HepG2 (cell line): ENCODE measurements around the gene GFPT2. TPM values are rescaled to one million over a fixed set of nuclear protein-coding genes. Genes with fewer than 3 reads are reported as not detected.

Experiments used
- ATAC-seq: fragments of 200-7000 bp; cut with Tn5 transposase; 3 replicates; pipeline ENCODE4 v1.9.1; 2020; ENCODE audit warnings: mild to moderate bottlenecking, moderate library complexity
- BruUV-seq: library from RNA; stranded (reverse); fragments of 400-500 nt; replicated peaks from 2 replicates; lab custom pipeline; 2021; lab: Mats Ljungman, UMichigan
- CTCF ChIA-PET: fragments of 300-600 bp; formaldehyde crosslinking; extraction: SDS; loops from one replicate; lab custom pipeline; 2021; ENCODE audit warnings: low total read pairs, inconsistent platforms, low intra/inter-chr PET ratio; lab: Yijun Ruan, JAX
- POLR2A ChIA-PET: fragments of 350-600 bp; sonication (Branson Sonifier 250); formaldehyde crosslinking; loops from one replicate; lab custom pipeline; 2020; ENCODE audit warnings: antibody characterized with exemption, inconsistent platforms; lab: Yijun Ruan, JAX
- DNase-seq: peaks from one replicate; pipeline ENCODE4 v3.0.0-alpha.2; 2015; ENCODE audit warnings: low spot score
- FAIRE-seq: peaks from 3 replicates; lab custom pipeline; 2011; peaks lifted over from hg19 to GRCh38; lab: Jason Lieb, UNC
- H2AFZ ChIP-seq: one replicate; pipeline ENCODE4 v1.6.1; 2011; ENCODE audit warnings: low read length, inconsistent platforms
- H3K27ac ChIP-seq: fragments of 300-600 bp; 3 replicates; pipeline ENCODE4 v1.8.0; 2011; ENCODE audit warnings: mixed run types, mild to moderate bottlenecking, mixed read lengths, low read length, inconsistent platforms; ENCODE audit not compliant: insufficient read depth; ENCODE audit errors: extremely low read length
- H3K27me3 ChIP-seq, 2 experiments: fragments of 200-600 bp in 1 of 2; 2 replicates in 1 of 2; 3 replicates in 1 of 2; pipeline versions ENCODE4 v1.6.0 to v1.8.0; 2011; ENCODE audit warnings: low read length in 2 of 2, mild to moderate bottlenecking in 2 of 2, moderate library complexity in 2 of 2, inconsistent platforms in 1 of 2; ENCODE audit not compliant: insufficient read depth in 2 of 2, control insufficient read depth in 1 of 2
- H3K36me3 ChIP-seq, 2 experiments: fragments of 200-600 bp in 1 of 2; replicated peaks in 1 of 2; 2 replicates in 1 of 2; 3 replicates in 1 of 2; pipeline versions ENCODE4 v1.5.1 to v1.8.0; 2011; ENCODE audit warnings: low read length in 2 of 2, inconsistent platforms in 1 of 2; ENCODE audit not compliant: insufficient read depth in 2 of 2, control insufficient read depth in 1 of 2
- H3K4me1 ChIP-seq: 2 replicates; pipeline ENCODE4 v1.5.1; 2012; ENCODE audit warnings: low read length, inconsistent platforms; ENCODE audit not compliant: insufficient read depth
- H3K4me2 ChIP-seq: 2 replicates; pipeline ENCODE4 v1.6.0; 2011; ENCODE audit warnings: low read depth, low read length, inconsistent platforms
- H3K4me3 ChIP-seq, 3 experiments: fragments of 200-600 bp in 1 of 3; sonication (generic), shearing (Covaris generic) in 1 of 3; replicated peaks in 1 of 3; 2 replicates each; pipeline ENCODE4 v1.5.1; 2011 to 2016; ENCODE audit warnings: low read length in 3 of 3, inconsistent platforms in 2 of 3, low read depth in 2 of 3, mild to moderate bottlenecking in 2 of 3, control low read depth in 1 of 3, mixed read lengths in 1 of 3; ENCODE audit not compliant: insufficient read depth in 1 of 3
- H3K79me2 ChIP-seq: one replicate; pipeline ENCODE4 v1.6.1; 2011; ENCODE audit warnings: low read length, inconsistent platforms; ENCODE audit not compliant: insufficient read depth
- H3K9ac ChIP-seq: 2 replicates; pipeline ENCODE4 v1.6.0; 2011; ENCODE audit warnings: mild to moderate bottlenecking, low read depth, low read length, inconsistent platforms; ENCODE audit not compliant: insufficient read depth
- H3K9me3 ChIP-seq: 2 replicates; pipeline ENCODE4 v1.5.1; 2012; ENCODE audit warnings: mild to moderate bottlenecking, low read length
- H4K20me1 ChIP-seq: 2 replicates; pipeline ENCODE4 v1.6.0; 2011; ENCODE audit warnings: inconsistent platforms, mild to moderate bottlenecking, low read length, moderate library complexity; ENCODE audit not compliant: insufficient read depth
- MYPOP ChIP-seq: sonication (generic); formaldehyde crosslinking; IDR thresholded peaks from 2 replicates; pipeline ENCODE4 v1.8.1; 2023; ENCODE audit warnings: mild to moderate bottlenecking, moderate library complexity, missing genetic modification reagents
- REST ChIP-seq, 2 experiments: IDR thresholded peaks; 2 replicates each; pipeline ENCODE4 v1.6.1; 2011 to 2012; ENCODE audit warnings: low read length in 2 of 2, borderline replicate concordance in 1 of 2, low read depth in 1 of 2, mild to moderate bottlenecking in 1 of 2, moderate library complexity in 1 of 2
- WGBS: methylation state at CpG from one replicate; pipeline ENCODE4 v1.1.6; 2017; ENCODE audit warnings: low lambda C conversion rate; 5-methylcytosine and 5-hydroxymethylcytosine counted together
- in situ Hi-C: cut with HindIII; loops from 2 replicates; pipeline ENCODE4 v1.10.0; 2017; ENCODE audit warnings: low pct_unique_long_range_greater_than_20kb; ENCODE audit not compliant: extremely low pct_ligation_motif_present
- intact Hi-C: fragments of 100-400 bp; cut with micrococcal nuclease; formaldehyde crosslinking; loops from one replicate; pipeline ENCODE4 v1.10.0; 2022; ENCODE audit not compliant: unreplicated experiment
- polyA plus RNA-seq, 8 experiments: library from polyadenylated mRNA; depleted of rRNA in 3 of 8; stranded (reverse) in 7 of 8; unstranded in 1 of 8; fragments of >200 nt; fragmentation: Illumina TruSeq in 4 of 8; extraction: Trizol in 4 of 8; gene quantifications; 2 replicates each; pipeline versions ENCODE4 v1.2.1 to v1.2.3, GENCODE V29; 2011 to 2016; ENCODE audit warnings: low read depth in 4 of 8, missing spikeins in 1 of 8, mixed read lengths in 1 of 8; ENCODE audit not compliant: insufficient read depth in 1 of 8
- total RNA-seq, 5 experiments: library from RNA; depleted of rRNA; stranded (reverse); fragments of >200 nt; fragmentation: Illumina TruSeq; extraction: Trizol; gene quantifications; 2 replicates each; pipeline ENCODE4 v1.2.3, GENCODE V29; 2016; ENCODE audit warnings: low read depth in 1 of 5

Gene GFPT2
- total and polyA plus RNA-seq, 2 of the 13 experiments (the other 11 are each of a cell fraction or from before 2014, with no cell fraction given), result 0.18 TPM

- POLR2A ChIA-PET, result interaction anchor here (0.9 kb wide), 1 partner anchor 10 kb away, joined by 4 read pairs; no protein-coding TSS in a partner anchor
- Histone ChIP-seq H3K9ac (no peak overlapping the region), H3K27ac (no peak overlapping the region), H3K4me3 (no peak overlapping the region), H3K4me1 (no peaks in the 10 kb centered on the region), H3K4me2 (no peak overlapping the region), H4K20me1 (no peaks in the 10 kb centered on the region), H2AFZ (no peak overlapping the region), H3K27me3 (peaks cover 3 to 4% of the 10 kb centered on the region in 2 experiments; a peak in 2 of 5 replicates), H3K9me3 (no peaks in the 10 kb centered on the region), H3K79me2 (no peaks in the 10 kb centered on the region), H3K36me3 (no peaks in the 10 kb centered on the region)
- 2% methylated on average over 11 of the region's 11 CpGs for WGBS
- ATAC-seq (peak; percentile 63), DNase-seq (no peak), FAIRE-seq (no peak)
- in situ Hi-C loops (loop anchor here (10.0 kb wide), 1 partner anchor 119 kb away; the partner anchor contains the start of gene RASGEF1C), intact Hi-C loops (loop anchor here (10.0 kb wide), 1 partner anchor 199 kb away; no protein-coding TSS in a partner anchor)
- TF ChIP-seq MYPOP (CRISPR knock-in tag) (no peak), REST (IDR thresholded peaks at IDR 0.05; ENCODE audit: borderline replicate concordance in 1 of 2, low read depth in 1 of 2, low read length in 2 of 2) (peak in 1 of 2 experiments; percentile 70; a peak in 3 of 4 replicates)
- CTCF ChIA-PET, result no interaction called here
- no TSS peak for BruUV-seq
Observed at GRCh38 chr5:180323941-180324600, 29.1 kb downstream of the GFPT2 start.
